Stimulated activated CD4-positive, alpha-beta T cell treated with anti-CD3 and anti-CD28 coated beads, TNF-alpha, amount 100 ng/mL, for 4 hours (primary cell): ENCODE results near the gene TEDDM1.
A peak's percentile ranks its signal among the peaks of the same experiment; 100 is the strongest.

Source experiments
- DNase-seq, 3 experiments: peaks; one replicate each; pipeline ENCODE4 v3.0.0-alpha.2; 2020; ENCODE audit warnings: low read depth in 3 of 3

The TEDDM1 gene

DNA sequence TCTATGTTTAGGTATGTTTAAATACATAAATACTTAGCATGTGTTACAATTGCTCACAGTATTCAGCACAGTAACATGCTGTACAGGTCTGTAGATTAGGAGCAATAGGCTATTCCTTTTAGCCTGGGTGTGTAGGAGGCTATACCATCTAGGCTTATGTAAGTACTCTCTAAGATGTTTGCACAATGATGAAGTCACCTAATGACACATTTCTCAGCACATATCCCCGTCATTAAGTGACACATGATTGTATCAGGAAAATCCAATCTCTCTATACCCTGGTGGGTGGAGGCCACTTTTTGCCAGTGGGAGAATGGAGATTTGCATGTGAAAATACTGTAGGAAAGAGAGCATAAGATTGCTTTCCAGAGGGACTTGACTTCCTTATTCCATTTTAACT lies 5.5 kb upstream of the TEDDM1 start:
- DNase-seq = no peak

DNA sequence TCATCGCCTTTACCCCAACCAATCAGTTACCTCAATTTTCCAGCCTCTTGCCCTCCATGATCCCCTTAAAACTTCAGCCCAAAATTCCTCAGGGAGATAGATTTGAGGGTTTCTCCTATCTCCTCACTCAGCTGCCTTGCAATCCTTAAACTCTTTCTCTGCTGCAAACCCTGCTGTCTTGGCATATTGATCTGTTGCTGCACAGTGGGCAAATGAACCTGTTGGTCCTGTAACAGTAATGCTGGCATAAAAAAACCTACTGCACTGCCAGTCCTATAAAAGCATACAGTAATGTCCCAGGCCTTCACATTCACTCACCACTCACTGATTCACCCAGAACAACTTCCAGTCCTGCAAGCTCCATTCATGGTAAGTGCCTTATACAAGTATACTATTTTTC lies 5.1 kb upstream of the TEDDM1 start:
- DNase-seq = no peak

DNA sequence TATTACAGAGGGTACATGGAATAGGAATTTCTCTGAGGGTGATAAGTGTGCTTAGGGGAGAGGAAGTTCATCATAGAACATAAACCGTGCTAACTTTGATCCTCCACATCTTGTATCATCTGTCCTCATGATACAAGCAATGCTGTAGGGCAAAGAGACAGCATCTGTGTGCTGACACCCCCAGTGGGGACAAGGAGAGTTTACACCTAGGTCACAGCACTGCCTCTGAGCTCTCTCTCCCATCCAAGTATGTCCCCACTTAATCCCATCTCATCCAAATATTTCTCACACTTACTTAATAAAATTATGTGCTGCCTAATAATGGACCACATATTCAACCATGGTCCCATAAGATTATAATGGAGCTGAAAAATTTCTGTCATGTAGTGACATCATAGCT lies 4.3 kb upstream of the TEDDM1 start:
- no peak for DNase-seq

DNA sequence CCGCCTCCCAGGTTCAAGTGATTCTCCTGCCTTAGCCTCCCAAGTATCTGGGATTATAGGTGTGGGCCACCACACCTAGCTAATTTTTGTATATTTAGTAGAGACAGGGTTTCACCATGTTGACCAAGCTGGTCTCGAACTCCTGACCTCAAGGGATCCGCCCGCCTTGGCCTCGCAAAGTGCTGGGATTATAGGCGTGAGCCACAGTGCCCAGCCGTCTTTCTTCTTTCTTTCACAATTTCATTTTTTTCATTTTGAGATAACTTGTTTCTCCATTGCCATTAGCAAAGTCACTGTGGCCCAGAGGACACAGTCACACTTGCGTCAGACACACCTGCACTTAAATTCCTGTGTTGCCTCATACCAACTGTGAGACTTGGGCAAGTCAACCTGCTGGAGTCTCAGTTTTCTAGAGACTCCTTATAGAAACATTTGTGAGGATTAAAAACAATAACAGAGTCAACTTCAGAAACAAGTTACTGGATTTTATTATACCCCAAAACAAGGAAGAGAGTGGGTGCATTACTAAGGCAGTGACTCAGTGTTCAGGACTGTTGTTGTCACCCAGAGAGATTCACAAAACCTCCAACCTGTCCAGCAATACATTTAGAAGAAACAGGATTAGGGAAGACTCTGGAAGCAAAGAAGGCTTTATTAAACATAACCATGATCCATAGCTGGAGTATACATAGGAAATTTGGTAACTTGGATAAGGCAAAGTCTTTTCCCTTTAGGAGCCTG lies 2.6 kb downstream of the TEDDM1 start:
- no peak for DNase-seq

DNA sequence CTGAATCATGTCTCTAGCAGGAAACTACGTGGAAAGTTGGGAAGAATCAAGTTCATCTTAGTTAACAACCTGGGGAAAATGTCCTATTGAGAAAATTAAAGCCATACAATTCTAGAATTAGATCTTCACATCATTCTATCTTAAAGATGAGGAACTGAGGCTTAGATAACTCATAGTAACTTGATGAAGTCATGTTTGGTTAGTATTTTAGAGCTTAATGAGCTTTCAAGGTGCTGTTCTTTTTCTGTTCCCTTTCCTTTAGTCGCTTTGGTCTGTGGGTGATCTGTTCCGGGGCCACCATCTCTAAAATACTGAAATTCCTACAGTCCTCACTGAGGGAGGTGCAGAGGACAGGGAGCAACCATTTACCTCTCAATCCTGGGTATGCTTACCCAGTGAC lies 4.6 kb downstream of the TEDDM1 start:
- DNase-seq = no peak

DNA sequence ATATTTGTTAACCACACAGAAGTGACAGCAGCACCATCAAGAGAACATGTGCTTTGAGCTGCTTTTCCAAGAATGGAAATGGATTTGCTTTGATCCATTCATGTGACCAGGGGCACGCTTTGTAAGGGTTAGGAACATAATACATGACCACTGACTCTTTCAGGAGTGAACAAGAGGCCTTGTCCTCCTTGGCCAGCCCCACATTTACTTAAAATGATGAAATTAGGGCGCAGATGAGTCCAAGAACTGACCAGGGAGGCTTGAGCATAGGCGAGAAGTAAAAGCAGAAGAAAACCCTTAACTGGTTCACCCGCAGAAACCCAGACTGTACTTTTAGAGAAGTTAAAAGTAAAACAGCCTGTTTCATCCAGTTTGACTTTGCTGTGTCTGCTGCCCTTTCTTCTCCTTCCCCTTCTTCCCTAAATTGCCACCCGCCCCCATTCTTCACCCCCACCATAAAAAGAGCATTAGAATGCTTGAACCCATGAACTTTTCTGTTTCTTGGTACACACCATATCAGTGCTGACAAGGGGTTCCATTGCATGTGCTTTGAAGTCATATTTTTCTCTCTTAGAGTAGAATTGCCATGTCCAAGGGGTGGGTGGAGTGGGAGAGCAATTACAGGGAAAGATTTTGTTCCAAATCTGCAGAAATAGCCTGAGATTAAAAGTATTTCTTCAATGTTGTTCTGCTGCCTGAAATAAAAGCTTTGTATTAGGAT lies 6.3 kb downstream of the TEDDM1 start:
- no peak for DNase-seq

- peak in 2 of 3 experiments; percentile 2 to 19 for DNase-seq
Measured at GRCh38 chr1:182392050-182393028, 8.1 kb downstream of the TEDDM1 start.

DNA sequence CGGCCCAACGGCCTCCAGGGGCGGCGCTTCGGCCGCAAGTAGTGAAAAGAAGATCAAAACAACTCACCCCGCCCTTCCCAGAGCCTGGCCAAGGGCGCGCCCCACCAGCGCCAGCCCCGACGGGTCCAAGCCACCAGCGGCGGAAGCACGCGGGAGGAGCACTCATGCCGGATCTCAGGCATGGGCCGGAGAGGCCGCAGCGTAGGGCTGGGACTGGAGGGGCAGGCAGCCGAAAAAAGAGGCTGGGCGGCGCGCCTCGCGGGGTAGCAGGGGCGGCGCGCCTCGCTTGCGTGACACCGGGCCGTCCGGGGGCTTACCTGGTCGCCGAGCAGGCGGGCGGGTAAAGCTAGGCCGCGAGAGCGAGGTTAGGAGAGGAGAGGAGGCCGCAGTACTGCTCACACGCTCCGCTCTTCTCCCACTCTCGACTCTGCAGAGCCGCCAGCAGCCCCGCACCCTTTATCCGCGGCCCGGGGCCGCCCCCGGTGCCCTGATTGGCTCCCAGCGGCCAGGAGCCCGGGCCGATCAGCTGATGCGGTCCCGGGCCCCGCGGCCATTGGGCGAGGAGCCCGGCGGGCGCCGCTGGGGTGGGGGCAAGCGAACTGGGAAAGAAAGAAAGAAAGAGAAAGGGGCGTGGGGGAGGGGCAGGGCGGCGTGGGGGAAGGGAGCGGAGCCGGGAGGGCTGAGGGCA lies 9.0 kb downstream of the TEDDM1 start, which contains the start of gene GLUL:
Gene GLUL (minus strand): TSS at position 429 of the 688 bp plus-strand sequence. CDS start 3,053 bp downstream, outside the sequence.
- peak; percentile 49 to 57 (median 53) for DNase-seq

- no peak for DNase-seq
Measured at GRCh38 chr1:182391028-182391361, 9.5 kb downstream of the TEDDM1 start.

DNA sequence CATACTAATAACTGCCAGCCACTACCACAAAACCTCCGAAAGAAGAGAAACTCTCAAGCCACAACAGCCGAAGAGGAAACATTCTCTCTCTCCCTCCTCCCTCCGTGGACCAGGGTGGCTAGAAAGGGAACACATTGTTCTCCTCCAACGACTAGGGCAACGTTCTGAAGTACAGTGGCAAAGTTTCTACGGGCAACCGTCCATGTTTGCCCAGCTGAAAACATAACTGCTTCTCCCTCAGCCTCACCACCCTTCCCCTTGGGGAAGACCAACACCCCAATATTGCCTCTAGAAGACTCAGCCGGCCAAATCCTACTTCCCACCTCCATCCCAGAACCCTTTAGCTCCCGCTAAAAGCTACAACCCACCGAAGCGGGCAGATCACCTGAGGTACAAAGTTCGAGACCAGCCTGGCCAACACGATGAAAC lies 10.8 kb downstream of the TEDDM1 start:
- no peak for DNase-seq

GRCh38 chr1:182388392-182389134 lies 11.9 kb downstream of the TEDDM1 start:
- no peak for DNase-seq

- no peak for DNase-seq
Measured at GRCh38 chr1:182387566-182387965, 12.9 kb downstream of the TEDDM1 start.

DNA sequence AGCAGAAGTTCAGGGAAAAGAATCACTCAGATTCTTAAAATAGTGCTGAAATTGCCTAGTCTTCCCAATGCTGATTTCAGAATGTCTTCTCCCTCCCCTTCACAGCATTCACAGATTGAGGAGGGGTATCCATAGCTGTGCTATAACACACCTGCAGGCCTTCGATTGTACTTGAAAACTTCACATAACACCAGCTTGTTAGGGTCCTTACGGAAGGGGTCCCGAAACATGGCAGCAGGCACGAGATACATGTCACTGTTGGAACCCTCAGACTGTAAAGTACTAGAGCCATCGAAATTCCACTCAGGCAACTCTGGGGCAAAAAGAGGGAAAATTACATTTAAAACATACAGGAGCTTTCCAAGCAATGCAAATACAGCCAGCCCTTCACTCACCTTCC lies 13.5 kb downstream of the TEDDM1 start:
- DNase-seq = no peak

- no peak for DNase-seq
Measured at GRCh38 chr1:182385885-182386853, 14.3 kb downstream of the TEDDM1 start.

GRCh38 chr1:182384387-182384960 lies 16.0 kb downstream of the TEDDM1 start:
- DNase-seq = no peak

DNA sequence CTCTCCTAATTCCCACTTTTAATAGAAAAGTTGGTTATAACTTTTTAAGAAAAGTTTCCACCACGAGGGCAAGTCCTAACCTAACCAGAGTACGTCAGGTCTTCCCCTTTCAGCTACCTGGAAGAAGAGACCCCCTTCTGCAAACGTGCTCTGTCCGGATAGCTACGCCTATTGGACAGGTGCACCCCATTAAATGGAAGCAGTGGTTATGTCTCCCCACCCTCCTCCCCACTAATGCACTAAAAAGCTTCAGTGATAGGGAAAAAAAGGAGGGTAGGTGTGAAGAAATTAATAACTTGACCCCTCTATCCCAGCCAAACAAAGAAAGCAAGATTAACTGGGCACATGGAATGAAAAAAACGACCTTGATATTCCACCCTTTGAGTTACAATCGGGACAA lies 16.5 kb downstream of the TEDDM1 start:
- no peak for DNase-seq

GRCh38 chr1:182383037-182383661 lies 17.3 kb downstream of the TEDDM1 start:
- DNase-seq = no peak

- DNase-seq = no peak
Measured at GRCh38 chr1:182381962-182382819, 18.3 kb downstream of the TEDDM1 start.
